Right ventricle myocardium inferior (tissue), 1 donor: ENCODE data around the gene ADARB2. TPM values are rescaled to one million over a fixed set of nuclear protein-coding genes. Genes with fewer than 3 reads are reported as not detected.
"Not testable (repeated sequence)": the region's sequence is repeated elsewhere in the genome, so short reads cannot be mapped to it uniquely, and the experiment has no call there.

Source experiments
- ATAC-seq: fragments of 200-7000 bp; cut with Tn5 transposase; one replicate; pipeline ENCODE4 v1.9.1; 2020; ENCODE audit warnings: mild to moderate bottlenecking, moderate library complexity
- DNase-seq: peaks from one replicate; pipeline ENCODE4 v3.0.0; 2021; ENCODE audit errors: missing footprints
- intact Hi-C: fragments of 100-400 bp; cut with DNase I; formaldehyde crosslinking; loops from one replicate; pipeline ENCODE4 v1.11.0; 2022
- total RNA-seq: library from RNA; stranded (reverse); fragmentation: NEBNext Ultra II Directional; extraction: Animal tissue kit (Norgen Biotek cat#: 25700); gene quantifications from one replicate; pipeline ENCODE4 v1.2.1, GENCODE V29; 2021
- donor health status: DM: no; HTN: yes; CAD: no; lungs with severe emphysema.

The ADARB2 gene
- total RNA-seq, 1 donor from 2014 or later = 0.19 TPM

- no peak for ATAC-seq
- intact Hi-C loops = no loop called here
- no peak for DNase-seq
Observed at GRCh38 chr10:1629326-1630198, 107.8 kb downstream of the ADARB2 start.

- intact Hi-C loops = no loop called here
- DNase-seq (no peak), ATAC-seq (no peak)
Observed at GRCh38 chr10:1628757-1629156, 108.6 kb downstream of the ADARB2 start.

GRCh38 chr10:1627945-1628344, 109.4 kb downstream of the ADARB2 start:
- DNase-seq (no peak), ATAC-seq (no peak)
- intact Hi-C loops = no loop called here

- DNase-seq (no peak), ATAC-seq (no peak)
- intact Hi-C loops = no loop called here
Observed at GRCh38 chr10:1626835-1627234, 110.5 kb downstream of the ADARB2 start.

- DNase-seq (no peak), ATAC-seq (no peak)
- intact Hi-C loops = no loop called here
Observed at GRCh38 chr10:1626410-1626809, 110.9 kb downstream of the ADARB2 start.

- intact Hi-C loops = no loop called here
- no peak for ATAC-seq
Observed at GRCh38 chr10:1625731-1626130, 111.6 kb downstream of the ADARB2 start.

GRCh38 chr10:1625079-1625478, 112.2 kb downstream of the ADARB2 start:
- ATAC-seq (no peak), DNase-seq (no peak)
- intact Hi-C loops = no loop called here

More at GRCh38 chr10:1625731-1626130, 111.6 kb downstream of the ADARB2 start:
- DNase-seq = no peak

GRCh38 chr10:1624240-1624639, 113.1 kb downstream of the ADARB2 start:
- intact Hi-C loops = no loop called here
- ATAC-seq = no peak
- no peak for DNase-seq

GRCh38 chr10:1620803-1621202, 116.5 kb downstream of the ADARB2 start:
- ATAC-seq (no peak), DNase-seq (no peak)
- intact Hi-C loops = no loop called here

- DNase-seq, ATAC-seq, intact Hi-C loops: not testable (repeated sequence)
Observed at GRCh38 chr10:1617376-1618317, 119.7 kb downstream of the ADARB2 start.

- intact Hi-C loops, DNase-seq, ATAC-seq: not testable (repeated sequence)
Observed at GRCh38 chr10:1616701-1617100, 120.6 kb downstream of the ADARB2 start.

- no peak for ATAC-seq
Observed at GRCh38 chr10:1615186-1615954, 122.0 kb downstream of the ADARB2 start.

GRCh38 chr10:1613511-1613910, 123.8 kb downstream of the ADARB2 start:
- DNase-seq (no peak), ATAC-seq (no peak)
- intact Hi-C loops = no loop called here

More at GRCh38 chr10:1615186-1615954, 122.0 kb downstream of the ADARB2 start:
- intact Hi-C loops = no loop called here
- DNase-seq = no peak

- intact Hi-C loops = no loop called here
- DNase-seq (no peak), ATAC-seq (no peak)
Observed at GRCh38 chr10:1612908-1613307, 124.4 kb downstream of the ADARB2 start.

- intact Hi-C loops = no loop called here
- DNase-seq (no peak), ATAC-seq (no peak)
Observed at GRCh38 chr10:1611936-1612550, 125.3 kb downstream of the ADARB2 start.

- intact Hi-C loops = no loop called here
Observed at GRCh38 chr10:1610986-1611770, 126.1 kb downstream of the ADARB2 start.

GRCh38 chr10:1609648-1609970, 127.7 kb downstream of the ADARB2 start:
- ATAC-seq = no peak
- intact Hi-C loops = no loop called here
- no peak for DNase-seq

More at GRCh38 chr10:1610986-1611770, 126.1 kb downstream of the ADARB2 start:
- DNase-seq (no peak), ATAC-seq (no peak)
